GM12875 (cell line): Measurements from ENCODE around the gene FAP.

Experiments
- H3K4me3 ChIP-seq: one replicate; pipeline ENCODE4 v1.5.1; 2011; ENCODE audit warnings: low read depth, low read length, control low read depth
- TF ChIP-seq, protein P1 (sequence below): IDR thresholded peaks from 2 replicates; pipeline ENCODE4 v1.5.1; 2011; ENCODE audit warnings: low read depth, mild to moderate bottlenecking, control low read depth, inconsistent platforms, low read length, moderate library complexity, borderline replicate concordance; ENCODE audit not compliant: insufficient read depth

The FAP gene

DNA sequence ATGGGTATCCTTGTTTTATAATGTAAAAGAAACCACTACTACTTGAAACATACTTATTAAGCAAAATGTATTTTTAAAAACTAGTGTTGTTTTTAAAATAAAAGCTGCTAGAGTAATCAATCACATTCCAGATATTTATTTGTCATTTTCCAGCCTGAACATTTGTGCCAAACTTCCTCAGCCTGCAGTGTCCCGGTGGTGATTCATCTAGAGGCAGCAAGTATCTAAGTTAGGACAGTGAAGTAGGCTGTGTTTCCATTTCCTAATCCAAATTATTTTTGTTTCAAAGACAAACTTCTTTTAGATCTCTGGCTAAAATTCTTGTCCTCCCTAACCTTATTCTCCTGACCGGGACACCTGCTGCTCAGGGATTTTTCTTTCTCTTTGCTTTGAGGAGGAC is 78.4 kb downstream of the FAP start:
- H3K4me3 ChIP-seq, result no peak overlapping the region
- TF ChIP-seq, protein P1, sequence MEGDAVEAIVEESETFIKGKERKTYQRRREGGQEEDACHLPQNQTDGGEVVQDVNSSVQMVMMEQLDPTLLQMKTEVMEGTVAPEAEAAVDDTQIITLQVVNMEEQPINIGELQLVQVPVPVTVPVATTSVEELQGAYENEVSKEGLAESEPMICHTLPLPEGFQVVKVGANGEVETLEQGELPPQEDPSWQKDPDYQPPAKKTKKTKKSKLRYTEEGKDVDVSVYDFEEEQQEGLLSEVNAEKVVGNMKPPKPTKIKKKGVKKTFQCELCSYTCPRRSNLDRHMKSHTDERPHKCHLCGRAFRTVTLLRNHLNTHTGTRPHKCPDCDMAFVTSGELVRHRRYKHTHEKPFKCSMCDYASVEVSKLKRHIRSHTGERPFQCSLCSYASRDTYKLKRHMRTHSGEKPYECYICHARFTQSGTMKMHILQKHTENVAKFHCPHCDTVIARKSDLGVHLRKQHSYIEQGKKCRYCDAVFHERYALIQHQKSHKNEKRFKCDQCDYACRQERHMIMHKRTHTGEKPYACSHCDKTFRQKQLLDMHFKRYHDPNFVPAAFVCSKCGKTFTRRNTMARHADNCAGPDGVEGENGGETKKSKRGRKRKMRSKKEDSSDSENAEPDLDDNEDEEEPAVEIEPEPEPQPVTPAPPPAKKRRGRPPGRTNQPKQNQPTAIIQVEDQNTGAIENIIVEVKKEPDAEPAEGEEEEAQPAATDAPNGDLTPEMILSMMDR, result no peak

DNA sequence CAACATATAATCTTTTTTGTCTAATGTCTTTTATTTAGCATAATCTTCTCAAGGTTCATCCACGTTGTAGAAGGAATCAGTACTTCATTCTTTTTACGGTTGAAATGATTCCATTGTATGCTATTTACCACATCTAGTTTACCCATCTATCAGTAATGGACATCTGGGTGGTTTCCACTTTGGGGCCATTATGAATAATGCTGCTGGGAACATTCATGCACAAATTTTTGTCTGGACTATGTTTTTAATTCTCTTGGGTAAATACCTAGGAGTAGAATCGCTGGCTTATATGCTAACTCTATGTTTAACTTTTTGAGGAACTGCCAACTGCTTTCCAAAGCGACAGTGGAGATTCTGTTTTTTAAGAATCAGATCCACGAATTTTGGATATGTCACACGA is 83.8 kb downstream of the FAP start:
- TF ChIP-seq, protein P1, result no peak

DNA sequence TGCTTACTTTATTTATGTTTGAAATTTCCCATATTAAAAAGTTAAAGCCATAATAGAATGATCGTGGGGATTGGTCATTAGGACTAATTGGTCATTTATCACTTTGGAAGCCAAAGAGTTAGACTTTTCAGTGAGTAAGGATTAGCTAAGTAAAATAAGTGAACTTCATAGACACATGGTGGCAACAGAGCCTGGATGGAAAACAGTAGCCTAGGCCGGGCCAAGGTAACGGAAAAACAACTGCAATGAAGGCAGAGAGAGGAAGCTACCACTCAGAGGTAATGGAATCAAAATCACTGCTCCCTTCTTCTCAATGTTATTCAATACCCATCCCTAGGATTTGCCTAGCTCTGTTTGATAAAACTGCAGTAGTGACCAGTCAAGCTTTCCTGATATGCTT is 87.1 kb downstream of the FAP start:
- TF ChIP-seq, protein P1, result no peak
- no peak overlapping the region for H3K4me3 ChIP-seq

More for the DNA sequence above, 83.8 kb downstream of the FAP start:
- H3K4me3 ChIP-seq, result no peak overlapping the region

DNA sequence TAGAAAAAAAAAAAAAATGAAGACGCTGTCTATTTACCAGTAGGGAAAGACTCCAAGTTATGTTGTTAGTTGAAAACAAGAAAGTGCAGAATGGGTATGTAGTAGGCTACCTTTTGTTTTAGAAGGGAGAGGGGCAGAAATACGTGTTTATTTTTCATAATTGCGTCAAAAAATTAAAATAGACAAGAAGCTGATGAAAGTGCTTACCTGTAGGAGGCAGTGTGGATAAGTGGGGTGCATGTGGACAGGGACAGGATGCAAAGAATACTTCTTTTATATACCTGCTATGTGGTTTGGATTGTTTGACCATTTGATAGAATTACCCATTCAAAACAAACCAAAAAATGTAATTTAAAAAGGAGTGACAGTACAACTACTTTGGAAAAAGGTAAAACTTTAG is 88.2 kb downstream of the FAP start:
- no peak overlapping the region for H3K4me3 ChIP-seq
- TF ChIP-seq, protein P1, result peak; percentile 14; the same call in 1 of the 2 replicates

DNA sequence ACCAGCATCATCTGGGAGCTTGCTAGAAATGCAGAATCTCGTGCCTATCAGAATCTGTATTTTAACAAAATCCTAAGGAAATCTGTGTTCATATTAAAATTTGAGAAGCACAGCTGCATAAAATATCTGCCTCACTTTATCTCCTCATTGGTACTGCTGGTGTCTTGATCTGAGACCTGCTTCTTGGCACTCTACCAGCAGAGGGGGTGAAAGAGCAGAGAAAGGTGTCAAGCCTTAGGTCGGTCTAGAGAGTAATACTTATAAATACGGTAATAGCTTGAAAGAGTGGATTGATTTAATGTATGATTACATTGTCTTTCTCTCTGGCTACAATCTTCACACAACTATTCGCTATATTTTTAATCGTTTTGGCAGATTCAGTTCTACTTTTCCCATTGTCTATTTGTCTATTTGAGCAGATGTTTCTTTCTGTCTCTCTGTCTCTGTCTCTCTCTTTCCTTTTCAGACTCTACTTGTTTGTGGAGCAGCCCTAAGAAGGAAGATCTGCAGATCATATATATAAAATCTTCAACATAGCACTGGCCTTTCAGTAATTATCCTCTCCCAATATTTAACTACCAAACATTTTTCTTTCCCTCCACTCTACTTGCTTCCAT is 89.5 kb downstream of the FAP start:
- no peak overlapping the region for H3K4me3 ChIP-seq
- TF ChIP-seq, protein P1, result peak; percentile 85

DNA sequence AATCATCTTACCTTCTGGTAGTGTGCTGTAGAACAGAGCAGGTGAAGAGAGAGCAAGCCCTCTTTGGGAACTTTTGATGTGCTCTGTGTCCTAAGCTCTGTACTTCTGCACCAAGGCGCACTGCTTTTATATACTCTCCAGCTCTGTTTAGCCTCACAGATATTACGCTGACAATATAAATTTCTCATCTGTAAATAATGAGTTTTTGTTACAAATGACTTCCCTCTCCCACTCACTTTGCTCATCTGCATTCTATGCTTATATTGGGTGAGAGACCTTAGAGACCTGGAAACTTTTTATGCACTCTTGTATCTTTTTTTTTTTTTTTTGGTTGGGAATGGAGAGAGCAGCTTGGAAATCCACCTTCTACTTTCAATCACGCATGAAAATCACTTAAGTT is 91.1 kb downstream of the FAP start, which contains the start of gene GCG:
GCG (minus strand) TSS at position 101 of the 400 bp plus-strand sequence. CDS start 3,069 bp downstream, outside the sequence.
- TF ChIP-seq, protein P1, result no peak
- no peak within 1 kb of the TSS for H3K4me3 ChIP-seq

DNA sequence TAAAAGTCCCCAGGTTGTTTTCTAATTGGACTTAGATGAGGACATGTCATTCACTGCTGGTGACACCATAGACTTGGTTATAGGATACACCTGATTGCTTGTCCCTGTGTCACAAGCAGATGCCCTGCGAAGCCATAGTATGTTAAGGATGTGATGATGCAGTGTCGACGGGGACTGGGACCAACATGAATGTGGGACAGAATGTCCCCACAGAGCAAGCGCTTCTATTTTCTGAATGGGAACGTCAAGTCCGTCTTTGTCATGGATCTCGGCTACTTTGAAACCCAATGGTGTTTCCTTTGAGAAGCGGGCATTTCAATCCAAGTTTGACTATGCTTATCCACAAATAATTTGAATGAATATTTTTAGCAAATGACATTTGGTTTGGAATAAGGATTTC is 93.3 kb downstream of the FAP start:
- H3K4me3 ChIP-seq, result no peak overlapping the region
- TF ChIP-seq, protein P1, result no peak
